Thoracic aorta (tissue), 2 donors: Measurements from ENCODE around the gene TK2. TPM values are rescaled to one million over a fixed set of nuclear protein-coding genes. Genes with fewer than 3 reads are reported as not detected.

ENCODE experiments used
- ATAC-seq: fragments of 150-250 bp; one replicate; pipeline ENCODE4 v1.8.0; 2017; ENCODE audit warnings: low read depth; ENCODE audit not compliant: insufficient number of reproducible peaks, low FRiP score
- DNase-seq: peaks from one replicate; pipeline ENCODE4 v3.0.0-alpha.2; 2020; ENCODE audit warnings: low spot score
- H3K27ac ChIP-seq, 2 donors: fragments of 200-600 bp; sonication (generic); 1 replicate in 1 of 2; 2 replicates in 1 of 2; pipeline ENCODE4 v1.5.1; 2016; ENCODE audit warnings: mild to moderate bottlenecking in 2 of 2, moderate library complexity in 2 of 2
- H3K27me3 ChIP-seq: fragments of 200-600 bp; sonication (generic); replicated peaks from 2 replicates; pipeline ENCODE4 v1.6.0; 2016; ENCODE audit warnings: mild to moderate bottlenecking; ENCODE audit not compliant: insufficient read depth
- H3K36me3 ChIP-seq: fragments of 200-600 bp; sonication (generic); one replicate; pipeline ENCODE4 v1.5.1; 2016
- H3K4me1 ChIP-seq, 2 donors: fragments of 200-600 bp; sonication (generic); 1 replicate in 1 of 2; 2 replicates in 1 of 2; pipeline versions ENCODE4 v1.5.1 to v1.6.0; 2016; ENCODE audit warnings: low read depth in 2 of 2, mild to moderate bottlenecking in 1 of 2; ENCODE audit not compliant: control insufficient read depth in 1 of 2
- H3K4me3 ChIP-seq: fragments of 200-600 bp; sonication (generic); 2 replicates; pipeline ENCODE4 v1.5.1; 2016; ENCODE audit warnings: mild to moderate bottlenecking
- H3K9me3 ChIP-seq: fragments of 200-600 bp; sonication (generic); 2 replicates; pipeline ENCODE4 v1.5.1; 2016
- total RNA-seq, 2 donors: library from RNA; depleted of rRNA; stranded (reverse); fragments of >200 nt; gene quantifications; one replicate each; pipeline versions ENCODE4 v1.1.0 to v1.2.3, GENCODE V29; 2016
- TF ChIP-seq, protein P1 (sequence below): fragments of 200-600 bp; sonication (generic); IDR thresholded peaks from one replicate; pipeline ENCODE4 v1.5.1; 2019; ENCODE audit warnings: antibody characterized with exemption

Gene TK2
- total RNA-seq, 2 donors from 2014 or later = 41.7 to 55.5 TPM

GRCh38 chr16:66523861-66524354 is 26.0 kb downstream of the TK2 start:
- no peaks in the 10 kb centered on the region for H3K9me3 ChIP-seq

DNA sequence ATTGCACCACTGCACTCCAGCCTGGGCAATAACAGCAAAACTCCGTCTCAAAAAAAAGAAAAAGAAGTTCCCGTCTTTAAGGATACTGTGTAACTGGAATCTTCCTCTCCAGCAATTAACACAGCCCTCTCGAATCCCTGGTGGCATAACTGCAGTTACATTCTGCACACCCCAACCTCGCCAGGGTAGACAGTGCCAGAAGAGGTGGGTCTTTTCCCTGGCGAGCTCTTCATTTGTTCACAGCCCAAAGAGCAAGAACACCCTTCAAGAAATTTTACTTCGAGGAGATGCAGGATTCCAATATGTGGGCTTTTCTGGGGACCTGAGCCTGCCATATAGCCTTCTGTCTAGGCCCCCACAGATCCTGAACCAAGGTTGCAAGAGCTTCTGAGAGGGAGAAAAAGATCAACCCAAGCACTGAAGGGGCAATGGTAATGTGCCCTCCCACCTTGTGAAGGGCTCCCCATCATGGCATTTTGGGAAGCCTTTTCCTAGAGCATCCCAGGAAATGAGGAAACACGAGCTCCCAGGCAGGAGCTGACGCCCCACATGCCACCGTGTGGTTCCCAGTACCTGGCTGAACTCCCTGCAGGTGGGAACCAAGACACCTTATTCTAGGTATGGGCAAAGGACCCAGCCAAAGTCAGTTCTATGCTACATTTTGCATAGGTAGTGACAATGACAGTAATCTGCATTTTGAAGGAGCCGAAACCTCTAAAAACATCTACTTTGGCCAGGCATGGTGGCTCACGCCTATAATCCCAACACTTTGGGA is 26.9 kb downstream of the TK2 start:
- Histone ChIP-seq H3K4me3 (no peak overlapping the region), H3K36me3 (peaks cover 20% of the 10 kb centered on the region), H3K4me1 (peaks cover 21 to 49% of the 10 kb centered on the region in 2 donors), H3K27ac (peak overlapping the region; percentile 39 to 51), H3K9me3 (no peaks in the 10 kb centered on the region), H3K27me3 (no peaks in the 10 kb centered on the region)
- ATAC-seq (no peak), DNase-seq (no peak)
- TF ChIP-seq, protein P1, sequence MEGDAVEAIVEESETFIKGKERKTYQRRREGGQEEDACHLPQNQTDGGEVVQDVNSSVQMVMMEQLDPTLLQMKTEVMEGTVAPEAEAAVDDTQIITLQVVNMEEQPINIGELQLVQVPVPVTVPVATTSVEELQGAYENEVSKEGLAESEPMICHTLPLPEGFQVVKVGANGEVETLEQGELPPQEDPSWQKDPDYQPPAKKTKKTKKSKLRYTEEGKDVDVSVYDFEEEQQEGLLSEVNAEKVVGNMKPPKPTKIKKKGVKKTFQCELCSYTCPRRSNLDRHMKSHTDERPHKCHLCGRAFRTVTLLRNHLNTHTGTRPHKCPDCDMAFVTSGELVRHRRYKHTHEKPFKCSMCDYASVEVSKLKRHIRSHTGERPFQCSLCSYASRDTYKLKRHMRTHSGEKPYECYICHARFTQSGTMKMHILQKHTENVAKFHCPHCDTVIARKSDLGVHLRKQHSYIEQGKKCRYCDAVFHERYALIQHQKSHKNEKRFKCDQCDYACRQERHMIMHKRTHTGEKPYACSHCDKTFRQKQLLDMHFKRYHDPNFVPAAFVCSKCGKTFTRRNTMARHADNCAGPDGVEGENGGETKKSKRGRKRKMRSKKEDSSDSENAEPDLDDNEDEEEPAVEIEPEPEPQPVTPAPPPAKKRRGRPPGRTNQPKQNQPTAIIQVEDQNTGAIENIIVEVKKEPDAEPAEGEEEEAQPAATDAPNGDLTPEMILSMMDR = no peak

More at GRCh38 chr16:66523861-66524354, 26.0 kb downstream of the TK2 start:
- peaks cover 17 to 45% of the 10 kb centered on the region in 2 donors for H3K4me1 ChIP-seq
- H3K36me3 ChIP-seq = peaks cover 29% of the 10 kb centered on the region
- peak overlapping the region; percentile 14 to 51 for H3K27ac ChIP-seq
- H3K4me3 ChIP-seq = no peak overlapping the region
- TF ChIP-seq, protein P1 = no peak
- H3K27me3 ChIP-seq = no peaks in the 10 kb centered on the region
- DNase-seq (no peak), ATAC-seq (no peak)

DNA sequence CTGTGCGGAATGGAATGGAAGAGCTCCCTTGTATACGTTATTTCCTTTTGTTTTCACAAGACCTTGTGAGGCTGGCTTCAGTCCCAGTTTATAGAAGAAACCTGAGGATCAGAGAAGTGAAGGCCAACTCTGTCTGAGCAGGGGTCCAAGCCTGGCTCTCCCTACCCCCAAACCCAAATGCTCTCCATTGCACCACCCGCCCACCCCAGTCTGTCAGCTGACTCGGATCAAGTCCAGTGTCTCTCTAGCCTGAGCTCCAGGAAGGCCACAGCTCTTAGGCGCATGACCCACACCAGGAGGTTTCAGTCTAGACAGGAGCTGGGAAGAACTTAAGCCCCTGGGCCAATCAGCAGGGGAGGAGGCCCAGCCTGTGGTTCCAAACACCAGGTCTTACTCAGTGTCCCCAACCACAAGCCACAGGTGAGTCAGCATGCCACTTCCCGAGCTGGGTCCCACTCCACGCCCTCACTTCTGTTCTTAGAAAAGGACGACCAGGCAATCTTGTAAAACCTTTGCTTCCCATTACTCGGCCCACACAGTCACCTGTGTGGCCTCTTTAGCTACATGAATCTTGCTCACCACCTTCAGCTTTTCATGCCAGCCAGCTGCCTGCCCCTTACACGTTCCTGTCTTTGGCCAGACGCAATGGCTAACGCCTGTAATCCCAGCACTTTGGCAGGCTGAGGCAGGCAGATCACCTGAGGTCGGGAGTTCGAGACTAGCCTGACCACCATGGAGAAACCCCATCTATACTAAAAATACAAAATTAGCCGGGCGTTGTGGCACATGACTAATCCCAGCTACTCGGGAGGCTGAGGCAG is 27.8 kb downstream of the TK2 start:
- H3K4me3 ChIP-seq = no peak overlapping the region
- H3K27me3 ChIP-seq = no peaks in the 10 kb centered on the region
- H3K27ac ChIP-seq = peak overlapping the region; percentile 51 to 76
- peaks cover 11% of the 10 kb centered on the region for H3K36me3 ChIP-seq
- no peak for ATAC-seq
- no peak for DNase-seq
- H3K4me1 ChIP-seq = peaks cover 29 to 57% of the 10 kb centered on the region in 2 donors
- TF ChIP-seq, protein P1 = no peak
- H3K9me3 ChIP-seq = no peaks in the 10 kb centered on the region

GRCh38 chr16:66521252-66521713 is 28.6 kb downstream of the TK2 start:
- Histone ChIP-seq H3K27me3 (no peaks in the 10 kb centered on the region), H3K4me1 (peaks cover 33 to 64% of the 10 kb centered on the region in 2 donors), H3K36me3 (peaks cover 7% of the 10 kb centered on the region), H3K4me3 (no peak overlapping the region), H3K27ac (peak overlapping the region; percentile 51 to 76), H3K9me3 (no peaks in the 10 kb centered on the region)
- DNase-seq (no peak), ATAC-seq (no peak)
- TF ChIP-seq, protein P1 = no peak
